ENCODE data around the gene GPRIN2. TPM values are rescaled to one million over a fixed set of nuclear protein-coding genes. Genes with fewer than 3 reads are reported as not detected.
"Not testable (repeated sequence)": the region's sequence is repeated elsewhere in the genome, so short reads cannot be mapped to it uniquely, and the experiment has no call there.

The GPRIN2 gene
- total RNA-seq, 1 donor from 2014 or later = 3.0 TPM

- H3K9ac ChIP-seq (ENCODE audit: low read length); H3K27me3 ChIP-seq (ENCODE audit: insufficient read depth, low read length); H3K79me2 ChIP-seq (ENCODE audit: insufficient read depth, low read length); H3K27ac Mint-ChIP-seq (ENCODE audit: unreplicated experiment); H4K20me1 ChIP-seq (ENCODE audit: insufficient read depth, low read length); H3K27me3 Mint-ChIP-seq (ENCODE audit: low read depth, unreplicated experiment); H3K4me2 ChIP-seq (ENCODE audit: low read length); H3K4me3 Mint-ChIP-seq (ENCODE audit: unreplicated experiment); H3K9me3 Mint-ChIP-seq (ENCODE audit: unreplicated experiment); H3K36me3 Mint-ChIP-seq (ENCODE audit: low read depth, unreplicated experiment); H2AFZ ChIP-seq (ENCODE audit: low read depth, low read length); DNase-seq (ENCODE audit: low read depth); FAIRE-seq; H3K4me3 ChIP-seq (ENCODE audit: insufficient read depth, low read depth, low read length); H3K27ac ChIP-seq (ENCODE audit: low read depth, low read length); H3K36me3 ChIP-seq (ENCODE audit: insufficient read depth, low read length); H3K4me1 ChIP-seq (ENCODE audit: insufficient read depth, low read length); H3K9me3 ChIP-seq (ENCODE audit: insufficient read depth, low read depth, low read length): not testable (repeated sequence)
- H3K4me1 Mint-ChIP-seq (ENCODE audit: low read depth, unreplicated experiment) = peaks cover 11% of the 10 kb centered on the region
Observed at GRCh38 chr10:46512725-46513124, 43.7 kb downstream of the GPRIN2 start.

- H3K27me3 ChIP-seq (ENCODE audit: insufficient read depth, low read length); H3K27me3 Mint-ChIP-seq (ENCODE audit: low read depth, unreplicated experiment); H3K79me2 ChIP-seq (ENCODE audit: insufficient read depth, low read length); H3K27ac ChIP-seq (ENCODE audit: low read depth, low read length); H2AFZ ChIP-seq (ENCODE audit: low read depth, low read length); H3K27ac Mint-ChIP-seq (ENCODE audit: unreplicated experiment); H3K36me3 Mint-ChIP-seq (ENCODE audit: low read depth, unreplicated experiment); H3K9me3 Mint-ChIP-seq (ENCODE audit: unreplicated experiment); H3K4me3 Mint-ChIP-seq (ENCODE audit: unreplicated experiment); FAIRE-seq; H3K4me2 ChIP-seq (ENCODE audit: low read length); H3K4me1 Mint-ChIP-seq (ENCODE audit: low read depth, unreplicated experiment); H4K20me1 ChIP-seq (ENCODE audit: insufficient read depth, low read length); H3K36me3 ChIP-seq (ENCODE audit: insufficient read depth, low read length); H3K9ac ChIP-seq (ENCODE audit: low read length); H3K4me1 ChIP-seq (ENCODE audit: insufficient read depth, low read length); H3K9me3 ChIP-seq (ENCODE audit: insufficient read depth, low read depth, low read length); DNase-seq (ENCODE audit: low read depth); H3K4me3 ChIP-seq (ENCODE audit: insufficient read depth, low read depth, low read length): not testable (repeated sequence)
Observed at GRCh38 chr10:46512002-46512401, 44.5 kb downstream of the GPRIN2 start.

Other genes starting within 250 kb of the GPRIN2 start
- 0.59 and 1.5 TPM in 2 replicates for gene ANXA8L1, start 180.9 kb downstream of the GPRIN2 start, total RNA-seq
- 0.48 and 0.53 TPM in 2 replicates for gene NPY4R, start 90.7 kb downstream of the GPRIN2 start, total RNA-seq
- 1.2 and 1.4 TPM in 2 replicates for gene SYT15, start 22.5 kb upstream of the GPRIN2 start, total RNA-seq

All from astrocyte (in vitro differentiated cells and primary cell).